ENCODE measurements around the gene IRX3.

- TF ChIP-seq NRF1 (IDR thresholded peaks at IDR 0.05; ENCODE audit: low read depth, low read length) (no peak), POLR2A (IDR thresholded peaks at IDR 0.05; ENCODE audit: control extremely low read depth in 1 of 2, low read depth in 2 of 2, low read length in 2 of 2) (no peak)
Observed at GRCh38 chr16:54303613-54304012, 17.0 kb upstream of the IRX3 start.

Measured in H1 (cell line).